ENCODE data around the gene KRT23. TPM values are rescaled to one million over a fixed set of nuclear protein-coding genes. Genes with fewer than 3 reads are reported as not detected.

KRT23 gene
- total RNA-seq, 1 donor from 2014 or later = 17.1 TPM

GRCh38 chr17:40952154-40952553 lies 14.7 kb upstream of the KRT23 start:
- TF ChIP-seq CTCF (conservative IDR thresholded peaks at IDR 0.05; ENCODE audit: low read depth, low read length) = no peak
- H3K4me3 ChIP-seq (ENCODE audit: low read depth, low read length) = no peak overlapping the region

GRCh38 chr17:40951011-40951622 lies 13.7 kb upstream of the KRT23 start:
- no peak for DNase-seq (ENCODE audit: low read depth)
- no peak overlapping the region for H3K4me3 ChIP-seq (ENCODE audit: low read depth, low read length)
- TF ChIP-seq CTCF (conservative IDR thresholded peaks at IDR 0.05; ENCODE audit: low read depth, low read length) = no peak

More at GRCh38 chr17:40952154-40952553, 14.7 kb upstream of the KRT23 start:
- DNase-seq (ENCODE audit: low read depth) = no peak

- no peak overlapping the region for H3K4me3 ChIP-seq (ENCODE audit: low read depth, low read length)
- no peak for TF ChIP-seq CTCF (conservative IDR thresholded peaks at IDR 0.05; ENCODE audit: low read depth, low read length)
- DNase-seq (ENCODE audit: low read depth) = no peak
Observed at GRCh38 chr17:40950176-40950575, 12.7 kb upstream of the KRT23 start.

GRCh38 chr17:40949418-40949817 lies 12.0 kb upstream of the KRT23 start:
- DNase-seq (ENCODE audit: low read depth) = no peak
- no peak for TF ChIP-seq CTCF (conservative IDR thresholded peaks at IDR 0.05; ENCODE audit: low read depth, low read length)
- no peak overlapping the region for H3K4me3 ChIP-seq (ENCODE audit: low read depth, low read length)

GRCh38 chr17:40947929-40948328 lies 10.5 kb upstream of the KRT23 start:
- DNase-seq (ENCODE audit: low read depth) = no peak
- no peak for TF ChIP-seq CTCF (conservative IDR thresholded peaks at IDR 0.05; ENCODE audit: low read depth, low read length)
- H3K4me3 ChIP-seq (ENCODE audit: low read depth, low read length) = no peak overlapping the region

GRCh38 chr17:40945414-40945813 lies 8.0 kb upstream of the KRT23 start:
- H3K4me3 ChIP-seq (ENCODE audit: low read depth, low read length) = no peak overlapping the region
- DNase-seq (ENCODE audit: low read depth) = no peak
- TF ChIP-seq CTCF (conservative IDR thresholded peaks at IDR 0.05; ENCODE audit: low read depth, low read length) = no peak

GRCh38 chr17:40944531-40944930 lies 7.1 kb upstream of the KRT23 start:
- DNase-seq (ENCODE audit: low read depth) = no peak
- TF ChIP-seq CTCF (conservative IDR thresholded peaks at IDR 0.05; ENCODE audit: low read depth, low read length) = no peak
- no peak overlapping the region for H3K4me3 ChIP-seq (ENCODE audit: low read depth, low read length)
